HEK293T (cell line): ENCODE measurements around the gene CORO2A.

Experiments used
- CTCF ChIA-PET: fragments of 350-600 bp; formaldehyde crosslinking; extraction: SDS; loops from one replicate; lab custom pipeline; 2021; ENCODE audit warnings: antibody characterized with exemption, inconsistent platforms; lab: Yijun Ruan, JAX
- POLR2A ChIA-PET: fragments of 350-600 bp; formaldehyde crosslinking; extraction: SDS; loops from one replicate; lab custom pipeline; 2020; ENCODE audit warnings: antibody characterized with exemption, inconsistent platforms; lab: Yijun Ruan, JAX
- DNase-seq: peaks from one replicate; pipeline ENCODE4 v3.0.0; 2012; ENCODE audit warnings: mixed read lengths; ENCODE audit errors: extremely low spot score
- ARNT ChIP-seq: fragments of 450-650 bp; IDR thresholded peaks from 2 replicates; pipeline ENCODE4 v1.6.1; 2017; ENCODE audit warnings: mild to moderate bottlenecking
- BHLHE40 ChIP-seq: fragments of 450-650 bp; IDR thresholded peaks from 2 replicates; pipeline ENCODE4 v1.6.1; 2016; ENCODE audit warnings: mild to moderate bottlenecking, moderate library complexity, borderline replicate concordance
- CTBP1 ChIP-seq: fragments of 450-650 bp; IDR thresholded peaks from 2 replicates; pipeline ENCODE4 v1.6.1; 2016; ENCODE audit warnings: borderline replicate concordance
- ELF4 ChIP-seq: fragments of 450-650 bp; IDR thresholded peaks from 2 replicates; pipeline ENCODE4 v1.6.1; 2017; ENCODE audit warnings: antibody characterized with exemption
- FOXA1 ChIP-seq: fragments of 450-650 bp; IDR thresholded peaks from 2 replicates; pipeline ENCODE4 v1.6.1; 2016; ENCODE audit warnings: mild to moderate bottlenecking
- FOXK2 ChIP-seq: fragments of 450-650 bp; IDR thresholded peaks from 2 replicates; pipeline ENCODE4 v1.6.1; 2016; ENCODE audit warnings: mild to moderate bottlenecking
- FOXM1 ChIP-seq: fragments of 450-650 bp; IDR thresholded peaks from 2 replicates; pipeline ENCODE4 v1.6.1; 2017; ENCODE audit warnings: mild to moderate bottlenecking, borderline replicate concordance
- HDGF ChIP-seq: fragments of 450-650 bp; IDR thresholded peaks from 2 replicates; pipeline ENCODE4 v1.6.1; 2017; ENCODE audit warnings: antibody characterized with exemption, borderline replicate concordance
- L3MBTL2 ChIP-seq: fragments of 450-650 bp; conservative IDR thresholded peaks from 2 replicates; pipeline ENCODE4 v1.6.1; 2016; ENCODE audit warnings: mild to moderate bottlenecking
- LEF1 ChIP-seq: fragments of 450-650 bp; IDR thresholded peaks from 2 replicates; pipeline ENCODE4 v1.6.1; 2017; ENCODE audit warnings: mild to moderate bottlenecking, borderline replicate concordance
- NFRKB ChIP-seq: fragments of 450-650 bp; IDR thresholded peaks from 2 replicates; pipeline ENCODE4 v1.6.1; 2016; ENCODE audit warnings: mild to moderate bottlenecking, moderate library complexity
- SP1 ChIP-seq: fragments of 450-650 bp; IDR thresholded peaks from 2 replicates; pipeline ENCODE4 v1.6.1; 2017
- SUZ12 ChIP-seq: fragments of 450-650 bp; IDR thresholded peaks from 2 replicates; pipeline ENCODE4 v1.6.1; 2016; ENCODE audit warnings: mild to moderate bottlenecking
- TARDBP ChIP-seq: fragments of 450-650 bp; IDR thresholded peaks from 2 replicates; pipeline ENCODE4 v1.6.1; 2016
- ZNF384 ChIP-seq: fragments of 450-650 bp; IDR thresholded peaks from 2 replicates; pipeline ENCODE4 v1.6.1; 2016
- TF ChIP-seq, protein P1 (sequence below): fragments of 450-650 bp; IDR thresholded peaks from 2 replicates; pipeline ENCODE4 v1.6.1; 2016

The CORO2A gene

DNA sequence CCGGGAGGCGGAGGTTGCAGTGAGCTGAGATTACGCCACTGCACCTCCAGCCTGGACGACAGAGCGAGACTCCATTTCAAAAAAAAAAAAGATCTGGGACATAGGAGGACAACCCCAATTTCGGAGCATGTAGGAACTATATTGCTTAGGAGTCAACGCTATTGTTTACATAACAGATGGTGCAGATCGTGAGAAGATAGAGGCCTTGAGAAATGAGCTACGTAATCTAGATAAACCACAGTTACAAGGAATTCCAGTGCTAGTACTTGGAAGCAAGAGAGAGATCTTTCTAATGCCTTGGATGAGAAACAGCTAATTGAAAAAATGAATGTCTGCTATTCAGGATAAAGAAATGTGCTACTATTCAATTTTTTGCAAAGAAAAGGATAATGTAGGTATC is 42.7 kb upstream of the CORO2A start:
- TF ChIP-seq FOXM1 (no peak), NFRKB (no peak), L3MBTL2 (no peak), ZNF384 (no peak), CTBP1 (no peak), HDGF (no peak), ELF4 (no peak), FOXK2 (no peak), ARNT (no peak), SP1 (no peak), BHLHE40 (no peak), SUZ12 (no peak), LEF1 (no peak), FOXA1 (no peak)
- TF ChIP-seq, protein P1, sequence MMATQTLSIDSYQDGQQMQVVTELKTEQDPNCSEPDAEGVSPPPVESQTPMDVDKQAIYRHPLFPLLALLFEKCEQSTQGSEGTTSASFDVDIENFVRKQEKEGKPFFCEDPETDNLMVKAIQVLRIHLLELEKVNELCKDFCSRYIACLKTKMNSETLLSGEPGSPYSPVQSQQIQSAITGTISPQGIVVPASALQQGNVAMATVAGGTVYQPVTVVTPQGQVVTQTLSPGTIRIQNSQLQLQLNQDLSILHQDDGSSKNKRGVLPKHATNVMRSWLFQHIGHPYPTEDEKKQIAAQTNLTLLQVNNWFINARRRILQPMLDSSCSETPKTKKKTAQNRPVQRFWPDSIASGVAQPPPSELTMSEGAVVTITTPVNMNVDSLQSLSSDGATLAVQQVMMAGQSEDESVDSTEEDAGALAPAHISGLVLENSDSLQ: no peak
- ChIA-PET POLR2A (interaction anchor here (1.4 kb wide), 1 partner anchor 116 kb away, joined by 3 read pairs; the partner anchor contains the start of gene TRIM14), CTCF (interaction anchor here (0.6 to 1.3 kb wide), 3 partner anchors 21 to 112 kb away, joined by 3 to 4 read pairs (median 3); no protein-coding TSS in a partner anchor)
- DNase-seq: no peak

DNA sequence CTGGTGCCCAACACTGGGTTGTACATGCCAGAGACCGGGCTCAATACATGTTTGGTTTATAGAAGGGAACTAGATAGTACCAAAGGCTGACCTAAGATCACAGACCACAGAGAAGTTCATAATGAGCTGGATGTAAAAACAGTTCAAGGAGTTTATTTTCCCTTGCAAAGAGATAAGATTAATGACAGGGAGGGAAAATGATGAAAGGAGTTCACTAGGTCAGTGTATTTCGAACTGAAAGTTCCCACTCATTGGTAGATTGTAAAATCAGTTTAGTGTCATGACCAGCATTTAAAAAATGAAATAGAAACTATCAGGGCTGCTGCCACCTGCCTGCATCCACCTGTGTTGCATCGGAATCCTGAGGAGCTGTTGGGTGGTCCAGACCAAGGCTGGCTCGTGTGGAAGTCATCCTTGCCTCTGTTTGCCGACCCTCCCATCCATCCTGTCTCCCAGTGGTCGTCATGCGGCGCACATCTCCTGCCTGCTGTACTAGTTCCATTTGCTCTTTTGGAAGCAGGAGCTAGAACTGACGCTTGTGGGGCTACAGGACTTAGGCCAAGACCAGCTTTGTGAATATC is 41.9 kb upstream of the CORO2A start:
- no peak for TF ChIP-seq SUZ12
- TF ChIP-seq NFRKB: no peak
- no peak for TF ChIP-seq FOXA1
- no peak for TF ChIP-seq FOXM1
- no peak for TF ChIP-seq TARDBP
- TF ChIP-seq LEF1: no peak
- TF ChIP-seq SP1: no peak
- TF ChIP-seq, protein P1: no peak
- TF ChIP-seq CTBP1: no peak
- no peak for TF ChIP-seq BHLHE40
- TF ChIP-seq ELF4: no peak
- DNase-seq: no peak
- ChIA-PET CTCF (interaction anchor here (0.5 to 1.3 kb wide), 2 partner anchors 29 to 165 kb away, joined by 3 to 5 read pairs; no protein-coding TSS in a partner anchor), POLR2A (interaction anchor here (1.4 kb wide), 1 partner anchor 115 kb away, joined by 3 read pairs; the partner anchor contains the start of gene TRIM14)

DNA sequence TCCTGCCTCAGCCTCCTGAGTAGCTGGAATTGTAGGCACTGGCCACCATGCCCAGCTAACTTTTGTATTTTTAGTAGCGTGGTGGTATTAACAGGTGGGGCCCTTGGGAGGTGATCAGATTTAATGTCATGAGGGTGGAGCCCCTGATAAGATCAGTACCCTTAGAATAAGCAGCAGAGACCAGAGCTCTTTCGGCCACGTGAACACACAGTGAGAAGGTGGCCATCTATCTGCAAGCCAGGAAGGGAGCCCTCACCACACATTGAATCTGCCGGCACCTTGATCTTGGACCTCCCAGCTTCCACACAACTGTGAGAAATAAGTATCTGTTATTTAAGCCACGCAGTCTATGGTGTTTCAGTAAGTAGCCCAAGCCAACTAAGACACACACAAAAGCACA is 40.5 kb upstream of the CORO2A start:
- ChIA-PET CTCF (no interaction called here), POLR2A (no interaction called here)
- no peak for DNase-seq
- TF ChIP-seq TARDBP (no peak), SUZ12 (no peak), SP1 (no peak), CTBP1 (no peak), ELF4 (no peak), BHLHE40 (no peak), LEF1 (no peak), ZNF384 (no peak), ARNT (no peak), FOXM1 (no peak), FOXA1 (no peak)

DNA sequence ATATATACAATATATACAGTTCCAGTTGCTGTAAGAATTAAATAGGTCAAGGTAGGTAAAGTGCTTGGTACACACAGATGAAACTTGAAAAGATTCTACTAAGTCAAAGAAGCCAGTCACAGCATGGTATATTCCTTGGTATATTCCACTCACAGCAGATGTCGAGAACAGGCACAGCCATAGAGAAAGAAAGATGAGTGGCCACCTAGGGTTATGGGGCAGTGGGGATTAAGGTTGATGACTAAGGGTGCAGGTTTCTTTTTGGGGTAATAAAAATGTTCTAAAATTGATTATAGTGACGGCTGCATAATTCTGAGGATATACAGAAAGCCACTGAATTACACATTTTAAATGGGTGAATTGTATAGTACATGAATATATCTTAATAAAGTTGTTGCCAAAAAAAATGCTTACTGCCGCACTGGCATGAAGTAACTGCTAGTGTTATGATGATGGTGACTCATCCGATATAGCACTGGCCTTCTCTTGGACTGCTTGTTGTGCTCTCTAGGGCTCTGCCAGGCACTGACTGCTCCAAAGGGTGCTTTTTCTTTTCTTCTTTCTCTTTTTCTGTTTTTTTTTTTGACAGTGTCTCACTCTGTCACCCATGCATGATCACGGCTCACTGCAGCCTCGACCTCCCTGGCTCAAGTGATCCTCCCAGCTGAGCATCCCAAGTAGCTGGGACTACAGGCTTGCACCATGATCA is 39.5 kb upstream of the CORO2A start:
- ChIA-PET CTCF (interaction anchor here (0.7 kb wide), 1 partner anchor 45 kb away, joined by 3 read pairs; no protein-coding TSS in a partner anchor), POLR2A (no interaction called here)
- TF ChIP-seq SUZ12: no peak
- no peak for TF ChIP-seq ZNF384
- TF ChIP-seq, protein P1: no peak
- TF ChIP-seq LEF1: no peak
- TF ChIP-seq HDGF: no peak
- TF ChIP-seq SP1: no peak
- no peak for TF ChIP-seq ELF4
- TF ChIP-seq FOXM1: no peak
- no peak for TF ChIP-seq FOXK2
- TF ChIP-seq NFRKB: no peak
- TF ChIP-seq TARDBP: no peak
- no peak for TF ChIP-seq CTBP1
- no peak for TF ChIP-seq FOXA1
- no peak for TF ChIP-seq ARNT
- TF ChIP-seq L3MBTL2: no peak
- no peak for DNase-seq

DNA sequence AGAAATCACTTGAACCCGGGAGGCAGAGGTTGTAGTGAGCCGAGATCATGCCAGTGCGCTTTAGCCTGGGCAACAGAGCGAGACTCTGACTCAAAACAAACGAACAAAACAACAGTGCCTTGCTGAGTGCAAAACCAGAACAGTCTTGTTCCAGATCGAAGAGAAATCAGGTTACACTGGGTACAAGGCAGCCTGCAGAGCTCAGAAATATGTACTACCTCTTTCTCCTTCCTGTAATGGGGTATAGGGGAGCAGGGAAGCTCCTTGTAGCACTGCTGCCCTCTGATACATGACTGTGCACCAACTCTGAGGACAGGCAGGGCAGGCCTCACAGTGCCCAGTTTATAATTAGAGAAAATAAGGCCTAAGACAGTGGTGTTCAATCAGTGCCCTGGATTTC is 38.4 kb upstream of the CORO2A start:
- no peak for TF ChIP-seq CTBP1
- no peak for DNase-seq
- ChIA-PET POLR2A (no interaction called here), CTCF (no interaction called here)

DNA sequence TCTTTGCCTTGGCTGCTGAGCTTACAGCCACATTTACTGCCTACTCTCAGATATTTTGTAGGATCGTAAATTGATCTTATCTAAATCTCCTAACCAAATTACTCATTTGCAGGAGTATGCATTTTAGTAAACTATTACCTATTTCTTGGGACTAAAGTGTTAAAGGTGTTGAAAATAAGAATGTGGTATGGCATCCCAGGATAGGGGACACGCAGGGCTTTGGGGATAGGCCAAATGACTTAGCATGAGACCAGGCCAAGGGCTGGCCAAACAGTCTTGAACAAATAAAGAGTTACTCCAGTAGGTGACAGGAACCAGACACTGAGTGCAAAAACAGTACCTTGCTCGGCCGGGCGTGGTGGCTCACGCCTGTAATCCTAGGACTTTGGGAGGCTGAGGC is 37.9 kb upstream of the CORO2A start:
- ChIA-PET POLR2A (interaction anchor here (1.8 kb wide), 1 partner anchor 26 kb away, joined by 7 read pairs; the partner anchor contains the start of gene TBC1D2), CTCF (interaction anchor here (1.6 kb wide), 1 partner anchor 11 kb away, joined by 4 read pairs; no protein-coding TSS in a partner anchor)
- TF ChIP-seq BHLHE40: no peak
- no peak for TF ChIP-seq HDGF
- TF ChIP-seq CTBP1: no peak
- no peak for TF ChIP-seq L3MBTL2
- TF ChIP-seq NFRKB: no peak
- TF ChIP-seq SP1: no peak
- TF ChIP-seq ELF4: no peak
- TF ChIP-seq ZNF384: no peak
- no peak for TF ChIP-seq TARDBP
- TF ChIP-seq LEF1: no peak
- no peak for TF ChIP-seq ARNT
- TF ChIP-seq, protein P1: no peak
- TF ChIP-seq SUZ12: no peak
- TF ChIP-seq FOXM1: no peak
- no peak for TF ChIP-seq FOXK2
- DNase-seq: no peak
